Activated T-cell treated with anti-CD3 and anti-CD28 coated beads for 24 hours (primary cell): ENCODE data around the gene RNFT1.
"Not testable (repeated sequence)": the region's sequence is repeated elsewhere in the genome, so short reads cannot be mapped to it uniquely, and the experiment has no call there.

Experiments used
- DNase-seq: peaks from one replicate; pipeline ENCODE4 v3.0.0-alpha.2; 2020; ENCODE audit warnings: low read depth

The RNFT1 gene, protein sequence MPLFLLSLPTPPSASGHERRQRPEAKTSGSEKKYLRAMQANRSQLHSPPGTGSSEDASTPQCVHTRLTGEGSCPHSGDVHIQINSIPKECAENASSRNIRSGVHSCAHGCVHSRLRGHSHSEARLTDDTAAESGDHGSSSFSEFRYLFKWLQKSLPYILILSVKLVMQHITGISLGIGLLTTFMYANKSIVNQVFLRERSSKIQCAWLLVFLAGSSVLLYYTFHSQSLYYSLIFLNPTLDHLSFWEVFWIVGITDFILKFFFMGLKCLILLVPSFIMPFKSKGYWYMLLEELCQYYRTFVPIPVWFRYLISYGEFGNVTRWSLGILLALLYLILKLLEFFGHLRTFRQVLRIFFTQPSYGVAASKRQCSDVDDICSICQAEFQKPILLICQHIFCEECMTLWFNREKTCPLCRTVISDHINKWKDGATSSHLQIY

DNA sequence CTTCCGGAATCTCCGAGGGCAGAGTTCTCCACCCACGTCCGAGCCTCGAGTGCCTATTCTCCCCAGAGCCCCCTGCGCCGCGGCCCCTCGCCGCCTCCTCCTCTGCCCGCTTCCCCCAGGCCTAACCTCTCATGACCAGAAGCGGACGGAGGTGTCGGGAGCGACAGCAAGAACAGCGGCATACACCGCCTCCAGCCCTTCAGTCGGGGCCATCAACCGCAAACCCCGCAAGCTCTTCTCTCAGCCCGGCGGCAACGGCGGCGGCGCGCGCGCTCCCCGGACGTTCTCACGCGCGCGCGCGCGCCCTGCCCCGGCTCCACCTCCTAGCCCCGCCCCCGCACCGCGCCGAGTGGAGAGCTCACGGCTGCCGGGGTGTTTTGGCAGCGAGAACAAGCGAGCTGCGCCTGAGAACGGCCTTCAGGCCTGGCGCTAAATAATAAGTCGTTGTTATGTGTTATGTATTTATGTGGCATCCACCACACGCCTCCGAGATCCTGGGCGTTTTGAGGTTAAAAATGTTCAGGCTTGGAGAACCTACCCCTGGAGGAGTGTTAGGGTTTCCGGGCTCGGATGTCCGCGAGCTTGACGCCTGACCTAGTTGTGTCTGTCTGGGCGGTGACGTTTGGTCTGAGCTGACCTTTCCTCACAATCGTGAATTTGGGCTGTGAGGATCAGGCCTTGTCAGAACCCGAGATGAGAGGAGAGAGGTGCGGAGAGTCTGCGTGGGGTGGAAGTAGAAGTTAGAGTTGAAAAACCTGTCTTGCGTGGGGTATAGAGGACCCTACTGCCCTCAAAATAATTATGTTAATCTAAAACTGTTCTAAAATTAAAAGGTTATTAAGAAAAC lies at the start of gene RNFT1:
TSS of gene RNFT1 (minus strand) at position 259 of the 847 bp plus-strand sequence. CDS start at position 182, 77 bp downstream.
- DNase-seq = peak; percentile 87

DNA sequence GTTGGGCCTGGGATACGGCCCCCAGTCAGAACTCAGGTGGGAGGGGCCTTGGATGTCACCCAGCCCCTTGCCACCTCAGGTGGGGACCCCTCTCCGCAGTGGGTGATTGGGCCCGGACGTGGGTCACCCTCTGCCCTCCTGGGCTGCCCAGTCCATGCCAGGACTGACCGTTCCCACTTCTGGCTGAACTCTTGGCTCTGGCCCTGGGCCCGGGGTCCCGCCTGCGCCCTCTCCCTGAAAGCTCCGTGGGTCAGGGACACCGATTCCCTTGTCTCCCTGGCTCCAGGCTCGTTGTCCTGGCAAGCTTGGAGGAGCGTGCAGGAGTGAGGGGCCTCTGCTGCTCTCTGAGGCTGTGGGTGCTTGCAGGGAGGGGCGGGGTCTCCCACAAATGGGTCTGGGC lies 44.8 kb upstream of the RNFT1 start:
- DNase-seq = not testable (repeated sequence)

DNA sequence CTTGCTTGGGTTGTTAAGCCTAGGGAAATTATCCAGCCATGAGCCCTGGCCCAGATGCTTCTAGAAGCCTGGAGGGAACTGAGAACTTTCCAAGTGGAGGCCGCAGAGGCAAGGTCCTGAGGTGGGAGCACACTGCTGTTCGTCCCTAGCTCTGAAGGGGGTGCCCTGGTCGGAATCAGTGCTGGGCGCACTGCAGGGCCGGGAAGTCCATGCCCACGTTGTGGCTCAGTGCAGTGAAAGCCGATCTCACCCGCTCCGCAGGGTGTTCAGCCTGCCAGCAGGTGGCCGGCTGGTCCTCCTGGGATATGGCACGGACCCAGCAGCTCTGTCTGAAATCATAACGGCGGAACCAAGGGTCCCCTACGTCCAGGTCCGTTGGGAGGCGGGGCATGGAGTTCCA lies 43.8 kb upstream of the RNFT1 start:
- not testable (repeated sequence) for DNase-seq

DNA sequence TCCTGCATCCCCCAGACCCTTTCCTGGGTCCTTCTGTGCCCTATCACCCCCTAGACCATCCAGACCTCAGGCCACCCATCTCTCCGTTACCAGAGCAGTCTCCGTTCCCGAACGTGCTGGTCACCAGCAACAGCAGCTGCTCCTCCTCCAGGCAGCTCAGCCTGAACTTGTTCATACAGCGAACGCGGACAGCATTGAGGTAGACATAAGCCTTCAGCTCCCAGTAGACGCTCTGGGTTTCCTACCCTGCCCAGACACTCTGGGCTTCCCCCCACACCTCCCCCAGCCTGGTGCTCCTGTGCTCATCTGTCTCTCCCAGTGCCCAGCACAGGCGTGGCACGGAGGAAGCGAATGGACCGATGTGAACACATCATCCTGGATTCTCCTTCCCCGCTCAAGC lies 41.6 kb upstream of the RNFT1 start:
- DNase-seq = no peak

DNA sequence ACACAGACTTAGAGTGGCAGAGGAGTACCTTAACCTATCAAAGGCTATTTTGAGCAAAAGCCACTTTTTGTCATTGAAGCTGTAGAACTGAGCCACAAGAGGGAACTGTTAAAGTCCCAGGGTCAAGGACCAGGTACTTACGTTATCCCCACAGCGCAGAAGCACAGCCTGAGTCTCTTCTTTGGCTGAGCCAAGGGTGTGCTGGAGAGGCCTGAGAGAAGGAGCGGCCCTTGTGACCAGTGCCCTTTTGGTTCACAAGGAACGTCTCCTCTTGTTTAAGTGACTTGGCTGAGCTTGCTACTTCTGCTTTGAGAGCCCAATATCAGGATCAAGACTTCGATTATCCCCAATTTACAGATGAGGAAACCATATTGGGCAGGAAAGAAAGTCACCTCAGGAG lies 40.0 kb upstream of the RNFT1 start:
- not testable (repeated sequence) for DNase-seq

DNA sequence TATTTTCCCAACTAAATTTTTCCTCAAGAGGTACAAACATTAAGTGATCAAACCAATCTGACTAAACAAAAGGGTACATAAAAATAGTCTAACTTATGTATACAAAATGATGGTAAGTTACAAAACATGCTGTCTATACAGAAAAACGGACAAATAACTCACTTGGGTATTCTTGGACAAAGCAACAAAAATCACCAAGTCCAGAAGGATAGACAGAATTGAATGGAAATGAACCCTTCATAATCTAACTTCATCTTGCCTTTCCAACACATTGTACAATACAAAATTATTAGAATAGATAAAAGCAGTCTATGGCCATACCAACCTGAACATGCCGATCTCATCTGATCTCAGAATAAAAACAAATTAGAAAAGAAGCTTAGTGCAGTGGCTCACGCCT lies 37.9 kb upstream of the RNFT1 start:
- not testable (repeated sequence) for DNase-seq

DNA sequence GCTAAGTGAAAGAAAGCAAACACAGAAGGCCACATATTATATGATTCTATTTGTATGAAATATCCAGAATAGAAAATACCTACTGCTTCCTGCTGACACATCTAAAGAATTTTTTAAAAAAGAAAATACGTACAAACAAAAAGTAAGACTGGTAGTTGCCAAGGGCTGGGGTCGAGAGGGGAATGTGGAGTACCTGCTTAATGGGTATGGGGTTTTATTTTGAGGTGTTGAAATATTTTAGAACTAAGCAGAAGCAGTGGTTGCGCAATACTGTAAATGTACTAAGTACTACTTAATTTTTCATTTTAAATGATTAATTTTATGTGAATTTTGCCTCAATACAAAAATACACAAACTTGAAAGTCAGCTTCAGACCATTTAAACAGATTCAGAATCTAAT lies 32.1 kb upstream of the RNFT1 start:
- DNase-seq = not testable (repeated sequence)

DNA sequence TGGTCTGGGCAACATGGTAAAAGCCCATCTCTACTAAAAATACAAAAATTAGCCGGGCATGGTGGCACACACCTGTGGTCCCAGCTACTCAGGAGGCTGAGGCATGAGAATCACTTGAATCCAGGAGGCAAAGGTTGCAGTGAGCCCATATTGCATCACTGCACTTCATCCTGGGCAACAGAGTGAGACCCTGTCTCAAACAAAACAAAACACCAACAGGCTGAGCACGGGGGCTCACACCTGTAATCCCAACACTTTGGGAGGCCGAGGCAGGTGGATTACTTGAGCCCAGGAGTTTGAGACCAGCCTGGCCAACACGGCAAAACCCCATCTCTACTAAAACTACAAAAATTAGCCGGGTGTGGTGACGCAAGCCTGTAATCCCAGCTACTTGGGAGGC lies 10.6 kb upstream of the RNFT1 start:
- not testable (repeated sequence) for DNase-seq

DNA sequence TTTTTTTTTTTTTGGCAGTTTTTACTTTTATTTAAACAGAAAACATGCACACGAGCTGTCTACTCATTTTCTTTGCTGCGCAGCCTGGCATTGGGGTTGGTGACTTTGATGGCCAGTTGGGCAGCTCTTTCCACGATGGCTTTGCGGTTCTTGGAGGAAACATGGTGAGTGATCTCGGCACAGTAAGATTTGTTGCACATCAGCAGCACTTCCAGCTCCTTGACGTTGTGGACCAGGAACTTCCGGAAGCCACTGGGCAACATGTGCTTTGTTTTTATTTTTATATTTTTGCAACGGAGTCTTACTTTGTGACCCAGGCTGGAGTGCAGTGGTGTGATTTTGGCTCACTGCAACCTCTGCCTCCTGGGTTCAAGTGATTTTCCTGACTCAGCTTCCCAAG lies 8.9 kb upstream of the RNFT1 start:
- DNase-seq = not testable (repeated sequence)

DNA sequence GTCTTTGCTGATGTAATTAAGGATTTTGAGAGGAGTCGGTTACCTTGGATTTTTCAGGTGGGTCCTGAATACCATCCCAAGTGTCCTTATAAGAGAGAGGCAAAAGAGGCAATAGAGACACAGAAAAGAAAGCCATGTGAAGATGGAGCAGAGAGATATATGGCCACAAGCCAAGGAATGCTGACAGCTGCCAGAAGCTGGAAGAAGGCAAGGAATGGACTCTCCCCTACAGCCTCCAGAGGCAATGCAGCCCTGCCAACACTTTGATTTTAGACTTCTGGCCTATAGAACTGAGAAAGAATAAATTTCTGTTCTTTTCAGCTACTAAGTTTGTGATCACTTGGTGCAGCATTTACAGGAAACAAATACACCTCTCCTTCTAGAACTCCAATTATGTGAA lies 8.2 kb upstream of the RNFT1 start:
- no peak for DNase-seq

DNA sequence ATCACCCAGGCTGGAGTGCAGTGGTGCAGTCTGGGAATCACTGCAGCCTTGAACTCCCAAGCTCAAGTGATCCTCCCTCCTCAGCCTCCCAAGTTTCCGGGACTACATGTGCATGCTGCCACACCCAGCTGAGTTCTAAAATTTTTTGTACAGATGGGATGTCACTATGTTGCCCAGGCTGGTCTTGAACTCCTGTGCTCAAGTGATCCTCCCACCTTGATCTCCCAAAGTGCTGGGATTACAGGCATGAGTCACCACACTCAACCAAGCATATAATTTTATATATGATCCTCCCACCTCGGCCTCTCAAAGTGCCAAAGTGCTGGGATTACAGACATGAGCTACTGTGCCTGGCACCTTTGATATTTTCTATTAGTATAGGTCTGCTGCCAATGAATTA lies 7.2 kb upstream of the RNFT1 start:
- DNase-seq = not testable (repeated sequence)

DNA sequence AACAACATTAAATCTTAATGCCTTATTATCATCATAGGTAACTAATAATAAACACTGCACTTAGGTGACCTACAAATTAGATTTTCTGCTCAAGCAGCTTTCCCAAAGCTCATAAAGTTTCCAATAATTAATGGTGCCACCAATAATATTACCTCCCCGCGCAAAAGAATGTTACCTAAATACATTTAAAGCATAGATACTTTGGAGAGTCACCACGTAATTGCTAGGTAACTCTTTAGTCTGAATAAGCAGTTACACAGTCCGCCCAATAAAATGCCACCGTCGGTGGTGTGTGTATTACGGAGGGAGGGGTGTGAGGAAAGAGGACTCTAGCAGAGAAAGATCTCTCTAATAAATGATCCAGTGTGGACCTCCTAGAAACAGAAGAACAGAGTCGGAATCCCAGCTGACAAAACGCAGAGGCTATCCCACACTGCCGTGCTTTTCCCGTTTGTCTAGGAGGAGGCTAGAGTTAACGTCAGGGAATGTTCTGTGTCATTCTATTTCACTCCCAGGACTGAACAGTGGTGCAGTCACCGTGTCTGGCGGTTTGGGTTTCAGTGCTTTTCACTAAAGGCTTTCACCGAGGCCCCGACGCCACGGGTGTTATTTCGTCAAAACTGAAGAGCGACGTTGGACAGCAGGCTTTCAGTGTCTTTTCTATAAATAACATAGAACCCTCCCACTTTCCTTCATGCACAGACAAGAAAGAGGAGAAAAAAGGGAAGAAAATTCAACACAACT lies 630 bp downstream of the RNFT1 start:
- DNase-seq = peak; percentile 44

DNA sequence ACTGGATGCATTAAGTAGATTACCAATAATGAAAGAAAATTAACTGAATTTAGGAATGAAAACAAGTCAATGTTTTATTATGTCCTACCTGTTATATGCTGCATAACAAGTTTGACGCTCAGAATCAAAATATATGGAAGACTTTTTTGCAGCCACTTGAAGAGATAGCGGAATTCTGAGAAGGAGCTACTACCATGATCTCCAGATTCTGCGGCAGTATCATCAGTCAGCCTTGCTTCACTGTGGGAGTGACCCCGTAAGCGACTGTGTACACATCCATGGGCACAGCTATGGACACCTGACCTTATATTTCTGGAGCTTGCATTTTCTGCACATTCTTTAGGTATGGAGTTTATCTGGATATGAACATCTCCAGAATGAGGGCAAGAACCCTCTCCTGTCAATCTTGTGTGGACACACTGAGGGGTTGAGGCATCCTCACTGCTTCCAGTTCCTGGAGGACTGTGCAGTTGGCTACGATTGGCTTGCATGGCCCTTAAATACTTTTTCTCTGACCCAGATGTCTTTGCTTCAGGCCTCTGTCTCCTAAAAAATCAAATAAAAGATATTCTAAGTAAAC lies 1.7 kb downstream of the RNFT1 start:
- DNase-seq = no peak

DNA sequence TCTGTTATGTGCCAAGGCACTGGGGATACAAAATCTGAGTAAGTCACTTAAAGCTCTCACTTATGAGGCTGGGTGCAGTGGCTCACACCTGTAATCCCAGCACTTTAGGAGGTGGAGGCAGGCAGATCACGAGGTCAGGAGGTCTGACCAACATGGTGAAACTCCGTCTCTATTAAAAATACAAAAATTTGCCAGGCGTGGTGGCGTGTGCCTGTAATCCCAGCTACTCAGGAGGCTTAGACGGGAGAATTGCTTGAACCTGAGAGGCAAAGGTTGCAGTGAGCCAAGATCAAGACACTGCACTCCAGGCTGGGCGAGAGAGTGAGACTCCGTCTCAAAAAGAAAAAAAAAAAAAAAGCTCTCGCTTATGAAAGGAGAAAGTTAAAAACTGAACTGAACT lies 5.0 kb downstream of the RNFT1 start:
- not testable (repeated sequence) for DNase-seq

DNA sequence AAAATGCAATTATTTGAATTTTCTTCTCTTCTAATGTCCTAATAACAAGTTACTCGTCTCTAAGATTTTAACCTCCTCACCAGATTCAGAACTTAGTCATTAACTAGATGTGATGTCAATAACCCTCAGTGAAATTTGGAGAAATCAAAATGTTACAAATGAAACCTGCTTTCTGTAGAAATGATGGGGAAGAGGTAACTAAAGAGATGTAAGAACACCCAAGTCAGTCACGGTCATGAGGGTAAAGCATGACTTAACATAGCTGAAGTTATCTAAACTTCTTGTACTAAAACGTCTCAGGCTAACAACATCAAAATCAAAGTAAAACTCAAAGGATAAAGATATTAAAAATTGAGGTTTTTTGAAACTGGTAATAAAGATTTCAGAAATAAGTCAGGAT lies 9.7 kb downstream of the RNFT1 start:
- no peak for DNase-seq

DNA sequence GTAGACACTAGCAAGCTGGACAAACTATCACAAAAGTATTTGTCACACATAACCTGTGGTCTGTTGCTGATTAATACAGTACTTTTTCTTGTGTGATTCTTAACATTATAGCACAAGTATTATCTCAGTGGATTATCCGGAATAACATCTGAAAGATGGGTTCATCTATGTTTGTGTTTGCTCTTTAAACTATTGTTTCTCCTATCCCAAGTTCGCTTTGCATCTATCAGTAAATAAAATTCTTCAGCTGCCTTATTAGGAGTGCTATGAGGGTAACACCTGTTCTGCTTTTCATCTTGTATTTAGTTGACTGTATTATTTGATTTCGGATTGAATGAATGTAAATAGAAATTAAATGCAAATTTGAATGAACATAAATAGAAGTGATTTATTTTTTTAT lies 14.5 kb downstream of the RNFT1 start:
- no peak for DNase-seq

DNA sequence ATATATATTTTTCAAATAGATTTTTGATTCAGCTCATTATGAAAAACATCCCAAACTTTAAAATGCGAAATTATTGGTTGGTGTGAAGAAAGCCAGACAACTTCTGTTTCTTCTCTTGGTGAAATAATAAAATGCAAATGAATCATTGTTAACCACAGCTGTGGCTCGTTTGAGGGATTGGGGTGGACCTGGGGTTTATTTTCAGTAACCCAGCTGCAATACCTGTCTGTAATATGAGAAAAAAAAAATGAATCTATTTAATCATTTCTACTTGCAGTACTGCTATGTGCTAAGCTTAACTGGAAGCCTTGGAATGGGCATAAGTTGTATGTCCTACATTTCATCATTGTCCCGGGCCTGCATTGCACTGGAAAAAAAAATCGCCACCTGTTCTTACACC lies 17.2 kb downstream of the RNFT1 start:
- not testable (repeated sequence) for DNase-seq

DNA sequence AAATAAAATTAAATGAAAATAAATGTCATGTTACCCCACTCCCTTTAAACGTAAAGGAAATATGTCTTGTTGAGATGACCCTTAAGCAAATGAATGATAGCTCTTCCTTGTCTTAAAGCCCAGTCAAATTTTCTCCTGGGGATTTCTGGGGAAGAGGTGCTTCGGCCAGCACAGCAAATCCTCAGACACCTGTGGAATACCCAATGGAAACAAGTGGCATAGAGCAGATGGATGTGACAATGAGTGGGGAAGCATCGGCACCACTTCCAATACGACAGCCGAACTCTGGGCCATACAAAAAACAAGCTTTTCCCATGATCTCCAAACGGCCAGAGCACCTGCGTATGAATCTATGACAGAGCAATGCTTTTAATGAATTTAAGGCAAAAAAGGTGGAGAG lies 18.1 kb downstream of the RNFT1 start:
- DNase-seq = not testable (repeated sequence)

DNA sequence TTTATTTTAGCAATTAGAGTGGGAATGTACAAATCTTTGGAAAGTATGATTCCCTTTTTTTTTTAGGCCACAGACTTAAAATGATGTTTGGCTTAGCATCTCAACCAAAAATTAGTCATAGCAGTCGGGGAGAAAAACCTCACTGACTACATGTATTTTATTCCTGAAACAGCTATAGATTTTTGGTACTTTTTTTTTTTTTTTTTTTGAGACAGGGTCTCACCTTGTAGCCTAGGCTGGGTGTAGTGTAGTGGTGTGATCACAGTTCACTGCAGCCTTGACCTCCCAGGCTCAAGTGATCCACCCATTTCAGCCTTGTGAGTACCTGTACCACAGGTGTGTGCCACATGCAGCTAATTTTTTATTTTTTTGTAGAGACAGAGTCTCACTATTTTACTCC lies 23.4 kb downstream of the RNFT1 start:
- DNase-seq = no peak

DNA sequence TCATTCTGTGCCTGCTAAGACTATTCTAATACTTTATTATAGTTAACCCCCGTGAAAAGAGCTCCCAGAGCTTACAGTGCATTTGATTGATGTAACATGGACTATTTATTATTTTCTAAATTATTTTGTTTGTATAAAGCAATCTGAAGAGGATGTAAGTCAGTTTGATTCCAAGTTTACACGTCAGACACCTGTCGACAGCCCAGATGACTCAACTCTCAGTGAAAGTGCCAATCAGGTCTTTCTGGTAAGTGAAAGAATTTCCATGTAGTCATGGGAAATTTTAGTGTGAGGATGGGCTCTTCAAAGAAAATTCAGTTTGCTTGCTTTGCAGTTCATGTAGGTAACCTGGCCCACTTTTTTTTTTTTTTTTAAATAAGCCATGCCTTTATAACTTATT lies 23.8 kb downstream of the RNFT1 start:
- peak; percentile 24 for DNase-seq

DNA sequence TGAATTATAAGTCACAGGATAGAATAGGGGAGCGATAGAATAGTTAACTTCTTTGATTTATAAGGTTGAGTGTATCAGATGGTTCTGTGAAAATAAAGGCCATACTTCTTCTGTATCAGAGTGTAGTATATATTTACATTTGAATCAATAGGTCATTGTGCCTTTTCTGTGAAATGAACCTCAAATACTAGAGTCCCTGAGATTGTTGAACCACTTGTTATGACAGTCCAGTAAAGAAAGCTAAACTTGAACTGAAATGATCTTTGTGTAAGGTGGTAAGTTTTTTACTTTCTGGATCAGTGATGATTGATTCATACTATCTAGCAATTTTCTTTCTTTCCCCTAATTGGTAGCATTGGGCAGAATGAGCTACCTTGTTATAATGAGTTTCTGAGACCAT lies 31.2 kb downstream of the RNFT1 start:
- DNase-seq = not testable (repeated sequence)

DNA sequence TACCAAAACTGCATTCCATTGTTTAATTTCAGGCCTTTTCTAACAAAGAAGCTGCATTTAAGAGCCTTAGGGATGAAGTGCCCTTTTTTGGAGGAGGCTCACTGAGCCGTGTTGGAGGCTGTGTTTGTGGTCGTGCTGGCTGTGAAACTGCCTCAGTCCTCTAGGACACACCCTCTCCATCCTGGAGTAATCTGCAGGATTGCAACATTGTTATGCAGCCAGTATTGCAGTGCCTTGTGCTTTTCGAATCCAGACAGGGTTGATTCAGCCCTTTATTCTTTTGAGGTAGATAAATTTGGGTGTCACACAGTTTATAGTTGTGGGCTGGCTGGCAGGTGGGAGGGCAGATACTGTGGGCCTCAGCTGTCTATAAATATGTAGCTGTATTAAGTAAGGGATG lies 33.8 kb downstream of the RNFT1 start:
- not testable (repeated sequence) for DNase-seq
